ENCODE measurements around the gene TSKS. TPM values are rescaled to one million over a fixed set of nuclear protein-coding genes. Genes with fewer than 3 reads are reported as not detected.
A peak's percentile ranks its signal among the peaks of the same experiment; 100 is the strongest.

TSKS gene
- total RNA-seq, 6 donors from 2014 or later = 0.15 to 0.91 (median 0.37) TPM; not detected in 3

DNA sequence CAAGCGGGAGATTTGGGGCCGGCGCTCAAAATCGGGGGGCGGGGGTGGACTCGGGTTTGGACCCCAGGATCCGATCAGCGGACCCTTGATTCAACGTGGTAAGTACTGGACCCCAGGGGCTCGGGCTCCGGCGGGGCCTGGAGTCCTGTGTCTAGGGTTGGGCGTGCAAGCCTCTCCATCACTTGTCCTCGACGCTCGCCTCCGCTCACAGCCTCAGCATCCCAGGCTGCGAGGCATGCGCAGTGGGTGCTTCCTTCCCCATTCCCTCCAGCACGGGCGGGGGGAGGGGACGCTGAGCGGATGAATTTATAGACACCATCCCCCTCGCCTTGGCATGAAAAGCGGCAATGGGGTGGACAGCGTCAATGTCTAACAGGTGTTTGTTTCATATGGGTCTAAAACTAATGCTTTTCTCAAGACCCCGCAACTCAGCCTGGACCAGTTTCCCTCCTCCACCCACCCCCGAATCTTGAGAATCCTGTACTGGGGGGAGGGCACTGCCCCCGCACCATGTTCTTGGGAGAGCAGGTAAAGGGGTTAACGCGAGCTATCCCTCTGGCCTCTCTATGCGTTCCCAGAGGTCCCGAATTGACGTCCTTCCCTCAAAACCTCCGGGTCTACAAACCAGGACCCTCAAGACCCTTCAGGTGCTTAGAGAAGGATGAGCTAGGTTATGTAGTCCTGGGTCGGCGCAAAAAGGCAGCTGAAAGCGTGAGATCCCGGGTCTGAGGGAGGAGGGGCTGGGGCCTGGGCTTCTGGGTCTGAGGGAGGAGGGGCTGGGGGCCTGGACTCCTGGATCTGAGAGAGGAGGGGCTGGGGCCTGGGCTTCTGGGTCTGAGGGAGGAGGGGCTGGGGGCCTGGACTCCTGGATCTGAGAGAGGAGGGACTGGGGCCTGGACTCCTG is 71.6 kb downstream of the TSKS start:
- ATAC-seq (ENCODE audit: low FRiP score in 2 of 2) (peak in 1 of 2 donors; percentile 64), DNase-seq (peak in 1 of 2 donors; percentile 82)
- Histone ChIP-seq H3K4me1 (peaks cover 23 to 42% (median 33%) of the 10 kb centered on the region in 4 donors), H3K27ac (peak overlapping the region in 2 of 4 donors; percentile 78 to 80), H3K9me3 (no peaks in the 10 kb centered on the region), H3K27me3 (peaks cover 0 to 12% (median 1%) of the 10 kb centered on the region in 4 donors), H3K36me3 (peaks cover 0 to 10% (median 4%) of the 10 kb centered on the region in 4 donors), H3K4me3 (peak overlapping the region; percentile 5 to 55 (median 48))
- 18 to 23% methylated on average over 24 to 28 of the region's 39 CpGs for WGBS, 2 donors
- no peak for TF ChIP-seq POLR2A (IDR thresholded peaks at IDR 0.05)
- no peak for TF ChIP-seq POLR2AphosphoS5 (IDR thresholded peaks at IDR 0.05)
- TF ChIP-seq, protein P1, sequence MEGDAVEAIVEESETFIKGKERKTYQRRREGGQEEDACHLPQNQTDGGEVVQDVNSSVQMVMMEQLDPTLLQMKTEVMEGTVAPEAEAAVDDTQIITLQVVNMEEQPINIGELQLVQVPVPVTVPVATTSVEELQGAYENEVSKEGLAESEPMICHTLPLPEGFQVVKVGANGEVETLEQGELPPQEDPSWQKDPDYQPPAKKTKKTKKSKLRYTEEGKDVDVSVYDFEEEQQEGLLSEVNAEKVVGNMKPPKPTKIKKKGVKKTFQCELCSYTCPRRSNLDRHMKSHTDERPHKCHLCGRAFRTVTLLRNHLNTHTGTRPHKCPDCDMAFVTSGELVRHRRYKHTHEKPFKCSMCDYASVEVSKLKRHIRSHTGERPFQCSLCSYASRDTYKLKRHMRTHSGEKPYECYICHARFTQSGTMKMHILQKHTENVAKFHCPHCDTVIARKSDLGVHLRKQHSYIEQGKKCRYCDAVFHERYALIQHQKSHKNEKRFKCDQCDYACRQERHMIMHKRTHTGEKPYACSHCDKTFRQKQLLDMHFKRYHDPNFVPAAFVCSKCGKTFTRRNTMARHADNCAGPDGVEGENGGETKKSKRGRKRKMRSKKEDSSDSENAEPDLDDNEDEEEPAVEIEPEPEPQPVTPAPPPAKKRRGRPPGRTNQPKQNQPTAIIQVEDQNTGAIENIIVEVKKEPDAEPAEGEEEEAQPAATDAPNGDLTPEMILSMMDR (IDR thresholded peaks at IDR 0.05) = no peak
- no peak for TF ChIP-seq EP300 (IDR thresholded peaks at IDR 0.05)

DNA sequence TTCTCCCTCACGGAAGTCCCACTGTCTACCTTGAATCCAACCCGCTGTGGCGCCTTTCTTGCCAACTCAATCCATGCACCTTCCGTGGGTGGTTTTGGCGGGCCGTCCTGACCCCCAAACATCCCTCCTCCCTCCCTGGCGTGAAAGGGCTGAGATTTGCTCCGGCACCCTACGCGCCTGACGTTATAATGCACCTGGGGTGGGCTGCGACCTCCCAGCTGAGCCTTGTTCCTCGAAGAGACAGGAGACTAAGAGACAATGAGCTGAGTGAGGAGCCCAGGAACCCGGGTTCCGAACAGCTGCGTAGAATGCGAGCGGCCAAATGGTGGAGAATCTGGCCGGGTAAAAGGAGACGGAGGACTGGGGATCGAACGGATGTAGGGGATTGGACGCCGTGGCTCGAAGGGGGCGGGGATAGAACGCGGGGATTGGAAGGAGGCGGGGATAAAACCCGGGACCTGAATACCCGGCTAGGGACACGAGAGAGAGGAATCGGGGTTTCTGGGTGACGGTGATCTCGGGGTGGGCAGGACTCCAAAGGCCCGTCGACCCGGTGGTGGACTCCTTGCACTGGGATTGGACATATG is 72.4 kb downstream of the TSKS start, which contains the start of gene CPT1C:
CPT1C (plus strand) TSS at position 461 of the 587 bp plus-strand sequence. CDS start 1,137 bp downstream, outside the sequence.
- WGBS, 2 donors = 4 to 5% methylated on average over 36 to 38 of the region's 38 CpGs
- H3K4me1 ChIP-seq = peaks cover 26 to 46% (median 38%) of the 10 kb centered on the region in 4 donors
- peak; percentile 56 to 88 for ATAC-seq (ENCODE audit: low FRiP score in 2 of 2)
- peak within 1 kb of the TSS; percentile 3 to 80 (median 77) for H3K27ac ChIP-seq
- H3K9me3 ChIP-seq = no peaks in the 10 kb centered on the region
- DNase-seq = peak in 1 of 2 donors; percentile 65
- H3K4me3 ChIP-seq = peak within 1 kb of the TSS; percentile 42 to 55 (median 48)
- H3K36me3 ChIP-seq = peaks cover 0 to 17% (median 12%) of the 10 kb centered on the region in 4 donors
- TF ChIP-seq, protein P1 (IDR thresholded peaks at IDR 0.05) = no peak
- TF ChIP-seq POLR2AphosphoS5 (IDR thresholded peaks at IDR 0.05) (peak in 1 of 2 donors; percentile 64), POLR2A (IDR thresholded peaks at IDR 0.05) (peak in 2 of 4 donors; percentile 34 to 41)
- H3K27me3 ChIP-seq = peaks cover 0 to 12% (median 1%) of the 10 kb centered on the region in 4 donors

DNA sequence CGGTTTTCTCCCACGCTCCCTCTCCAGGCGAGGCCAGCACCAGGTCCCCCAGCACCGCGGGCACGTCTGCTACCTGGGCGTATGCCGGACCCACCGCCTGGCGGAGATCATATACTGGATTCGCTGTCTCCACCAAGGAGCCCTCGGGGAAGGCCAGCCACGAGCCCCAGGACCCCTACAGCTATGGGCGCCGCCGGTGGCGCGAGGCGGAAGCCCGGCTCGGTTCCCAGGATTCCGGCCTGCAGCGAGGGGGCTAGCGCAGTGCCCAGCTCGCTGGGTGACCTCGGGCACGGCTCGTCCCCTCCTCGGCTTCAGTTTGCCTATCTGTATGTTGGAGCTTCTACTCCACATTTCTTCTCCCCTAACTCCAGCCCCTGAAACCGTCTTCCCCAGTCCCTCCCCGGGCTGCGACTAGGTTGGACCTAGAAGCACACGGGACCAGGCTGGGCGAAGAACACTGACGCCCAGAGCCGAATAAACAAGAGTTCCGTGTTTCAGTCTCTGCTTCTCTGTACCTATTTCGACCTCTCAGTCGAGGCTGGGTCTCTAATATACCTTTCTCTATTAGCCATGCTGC is 72.9 kb downstream of the TSKS start:
- Histone ChIP-seq H3K4me1 (peaks cover 32 to 52% (median 41%) of the 10 kb centered on the region in 4 donors), H3K36me3 (peaks cover 0 to 22% (median 17%) of the 10 kb centered on the region in 4 donors), H3K4me3 (peak overlapping the region; percentile 42 to 55 (median 48)), H3K27ac (peak overlapping the region; percentile 3 to 80 (median 77)), H3K27me3 (peaks cover 0 to 12% (median 1%) of the 10 kb centered on the region in 4 donors), H3K9me3 (no peaks in the 10 kb centered on the region)
- no peak for TF ChIP-seq EP300 (IDR thresholded peaks at IDR 0.05)
- TF ChIP-seq, protein P1 (IDR thresholded peaks at IDR 0.05) = peak in 2 of 6 experiments; percentile 10 to 41
- no peak for TF ChIP-seq POLR2A (IDR thresholded peaks at IDR 0.05)
- TF ChIP-seq POLR2AphosphoS5 (IDR thresholded peaks at IDR 0.05) = no peak
- peak in 1 of 2 donors; percentile 3 for ATAC-seq (ENCODE audit: low FRiP score in 2 of 2)
- no peak for DNase-seq
- WGBS, 2 donors = 14 to 21% methylated on average over 21 to 35 of the region's 39 CpGs

Small RNA genes lying within 50 kb of the gene (small RNA-seq; reads per million reads assigned to genes)
- 0 reads per million in 4 donors for gene MIR6799
- gene RNU6-841P = 0 reads per million in 4 donors

Other genes starting within 250 kb of the TSKS start
- 10 to 100 TPM in 5 of 6 donors, 1 to 10 TPM in 1; 5.9 to 82.8 (median 26.6) TPM for gene RCN3, start 235.3 kb downstream of the TSKS start, total RNA-seq
- 10 to 100 TPM; 30.3 to 72.3 (median 57.9) TPM for gene NOSIP, start 182.8 kb downstream of the TSKS start, total RNA-seq
- gene PRRG2, start 182.0 kb downstream of the TSKS start, total RNA-seq = 10 to 100 TPM in 1 of 6 donors, 1 to 10 TPM in 5; 3.8 to 10.0 (median 7.1) TPM
- gene PRR12, start 172.1 kb downstream of the TSKS start, total RNA-seq = 10 to 100 TPM; 12.6 to 51.9 (median 33.7) TPM
- 100 to 1,000 TPM in 3 of 6 donors, 10 to 100 TPM in 3; 81.7 to 160 (median 107) TPM for gene RRAS, start 123.2 kb downstream of the TSKS start, total RNA-seq
- gene SCAF1, start 121.1 kb downstream of the TSKS start, total RNA-seq = 10 to 100 TPM; 28.6 to 98.5 (median 71.0) TPM
- 100 to 1,000 TPM in 3 of 6 donors, 10 to 100 TPM in 3; 50.5 to 210 (median 99.1) TPM for gene IRF3, start 97.4 kb downstream of the TSKS start, total RNA-seq
- gene BCL2L12, start 97.4 kb downstream of the TSKS start, total RNA-seq = 10 to 100 TPM in 3 of 6 donors, 1 to 10 TPM in 3; 4.2 to 21.3 (median 14.1) TPM
- 100 to 1,000 TPM in 2 of 6 donors, 10 to 100 TPM in 4; 65.6 to 155 (median 82.0) TPM for gene PRMT1, start 86.0 kb downstream of the TSKS start, total RNA-seq
- gene ADM5, start 73.7 kb downstream of the TSKS start, total RNA-seq = 1 to 10 TPM in 4 of 6 donors, under 1 TPM in 1, not detected in 1; 0.55 to 3.0 (median 1.5) TPM
- gene CPT1C, start 72.2 kb downstream of the TSKS start, total RNA-seq = 10 to 100 TPM in 1 of 6 donors, 1 to 10 TPM in 2, under 1 TPM in 1, not detected in 2; 0.46 to 17.2 (median 4.6) TPM
- gene AP2A1, start 3.7 kb upstream of the TSKS start, total RNA-seq = 100 to 1,000 TPM in 1 of 6 donors, 10 to 100 TPM in 5; 46.0 to 113 (median 77.6) TPM
- 10 to 100 TPM; 17.3 to 43.0 (median 22.3) TPM for gene FUZ, start 50.0 kb upstream of the TSKS start, total RNA-seq
- 100 to 1,000 TPM in 1 of 6 donors, 10 to 100 TPM in 5; 41.7 to 110 (median 61.2) TPM for gene MED25, start 55.0 kb upstream of the TSKS start, total RNA-seq
- gene PTOV1, start 87.9 kb upstream of the TSKS start, total RNA-seq = 100 to 1,000 TPM in 3 of 6 donors, 10 to 100 TPM in 3; 60.2 to 136 (median 106) TPM
- 100 to 1,000 TPM in 2 of 6 donors, 10 to 100 TPM in 4; 47.6 to 321 (median 88.6) TPM for gene PNKP, start 104.3 kb upstream of the TSKS start, total RNA-seq
- 10 to 100 TPM; 11.8 to 35.5 (median 25.7) TPM for gene AKT1S1, start 114.0 kb upstream of the TSKS start, total RNA-seq
- 100 to 1,000 TPM in 1 of 6 donors, 10 to 100 TPM in 5; 22.9 to 140 (median 61.2) TPM for gene TBC1D17, start 114.4 kb upstream of the TSKS start, total RNA-seq
- gene IL4I1, start 133.6 kb upstream of the TSKS start, total RNA-seq = 1 to 10 TPM in 5 of 6 donors, under 1 TPM in 1; 0.44 to 7.3 (median 2.1) TPM
- 10 to 100 TPM; 10.0 to 25.8 (median 15.3) TPM for gene ATF5, start 165.9 kb upstream of the TSKS start, total RNA-seq
- gene NUP62, start 166.2 kb upstream of the TSKS start, total RNA-seq = 10 to 100 TPM; 34.7 to 44.4 (median 40.1) TPM
- 1 to 10 TPM; 2.0 to 7.3 (median 4.4) TPM for gene SIGLEC11, start 197.9 kb upstream of the TSKS start, total RNA-seq

Data from upper lobe of left lung (tissue), 6 donors.